Esophagus muscularis mucosa (tissue), 3 donors: Measurements from ENCODE around the gene SERINC5.

Experiments
- CTCF ChIP-seq, 3 experiments: fragments of 200-600 bp in 2 of 3; fragments of 450-650 bp in 1 of 3; sonication (generic) in 2 of 3; IDR thresholded peaks; one replicate each; pipeline ENCODE4 v1.5.1; 2017 to 2019; ENCODE audit warnings: antibody characterized with exemption in 3 of 3, mild to moderate bottlenecking in 2 of 3, moderate library complexity in 1 of 3
- POLR2AphosphoS5 ChIP-seq, 2 donors: sonication (generic); formaldehyde crosslinking; IDR thresholded peaks; one replicate each; pipeline ENCODE4 v1.6.1; 2017; ENCODE audit warnings: antibody characterized with exemption in 2 of 2

GRCh38 chr5:80243567-80243966, 12.3 kb downstream of the SERINC5 start:
- TF ChIP-seq CTCF (IDR thresholded peaks at IDR 0.05) (no peak), POLR2AphosphoS5 (IDR thresholded peaks at IDR 0.05) (no peak)
